HG03097 (cell line): Measurements from ENCODE around the gene RPS6KL1.
"Not testable (repeated sequence)": the region's sequence is repeated elsewhere in the genome, so short reads cannot be mapped to it uniquely, and the experiment has no call there.

Experiments used
- ATAC-seq: cut with Tn5 transposase; IDR thresholded peaks from one replicate; pipeline ENCODE4 v1.9.1; 2021; ENCODE audit not compliant: unreplicated experiment, low FRiP score

The RPS6KL1 gene

DNA sequence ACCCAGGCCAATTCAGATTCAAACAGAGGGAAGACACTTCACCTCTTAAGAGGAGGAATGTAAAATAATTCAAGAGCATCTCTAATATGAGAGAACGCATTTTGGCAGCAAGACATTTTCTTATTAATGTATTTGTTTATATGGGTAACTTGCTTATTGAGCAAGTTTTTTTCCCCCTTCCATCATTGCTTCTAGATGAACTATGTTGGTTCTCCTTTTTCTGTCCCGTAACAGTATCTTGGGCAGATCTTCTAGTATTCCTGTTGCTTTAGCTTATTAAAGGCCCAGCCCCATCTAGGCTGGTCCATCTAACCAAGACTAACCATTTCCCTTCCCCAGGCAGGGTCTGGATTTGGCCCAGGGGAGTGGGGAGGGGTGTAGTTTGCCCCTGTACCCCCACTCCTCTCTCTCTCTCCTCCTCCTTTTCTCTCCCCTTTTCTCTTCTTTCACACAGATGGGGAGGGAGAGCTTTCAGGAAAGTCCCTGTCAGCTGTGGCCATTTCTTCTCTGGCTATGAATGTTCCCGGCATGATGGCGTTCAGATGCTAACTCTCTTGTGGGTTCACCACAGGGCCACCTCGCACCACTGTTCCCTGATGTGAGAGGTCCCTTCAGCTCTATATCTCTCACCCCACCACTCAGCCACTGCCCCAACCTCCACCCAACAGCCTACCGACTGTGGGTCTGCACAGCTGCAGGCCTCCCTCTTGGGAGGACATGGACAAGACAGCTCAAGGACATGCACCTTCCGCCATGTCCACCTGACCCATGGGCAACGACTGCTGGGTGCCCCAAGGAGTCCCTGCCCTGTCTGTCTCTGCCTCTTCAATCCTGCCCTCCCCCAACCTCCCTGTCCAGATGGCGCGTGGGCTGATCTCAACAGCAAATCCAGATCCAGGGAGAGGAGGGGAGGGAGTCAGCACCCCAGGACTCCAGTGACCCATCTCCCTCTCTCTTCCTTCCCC lies 15.8 kb upstream of the RPS6KL1 start:
- no peak for ATAC-seq

GRCh38 chr14:74937171-74937570 lies 14.1 kb upstream of the RPS6KL1 start:
- no peak for ATAC-seq

DNA sequence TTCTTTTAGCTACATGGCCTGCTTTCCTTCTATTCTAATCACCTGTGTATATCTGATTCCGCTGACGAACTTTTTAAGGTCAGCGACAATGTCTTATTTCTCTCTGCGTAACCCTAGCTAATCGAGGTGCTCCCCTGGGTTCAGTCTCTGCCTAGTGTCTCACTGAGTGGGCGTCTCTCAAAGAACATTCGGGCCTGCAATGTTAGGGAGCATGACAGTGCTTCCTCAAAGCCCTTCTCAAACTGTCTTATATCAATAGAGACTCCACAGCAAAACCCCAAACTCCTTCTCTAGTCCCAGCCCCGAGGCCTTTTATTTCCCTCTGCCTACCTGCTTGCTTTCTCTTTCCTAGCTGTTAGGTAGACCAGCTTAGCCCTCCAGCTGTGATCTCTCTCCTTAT lies 13.7 kb upstream of the RPS6KL1 start:
- ATAC-seq = no peak

- no peak for ATAC-seq
Measured at GRCh38 chr14:74936151-74936550, 13.1 kb upstream of the RPS6KL1 start.

- ATAC-seq = no peak
Measured at GRCh38 chr14:74935360-74935680, 12.3 kb upstream of the RPS6KL1 start.

GRCh38 chr14:74934476-74935359 lies 11.7 kb upstream of the RPS6KL1 start:
- ATAC-seq = no peak

- ATAC-seq = no peak
Measured at GRCh38 chr14:74934041-74934440, 11.0 kb upstream of the RPS6KL1 start.

- ATAC-seq = not testable (repeated sequence)
Measured at GRCh38 chr14:74932936-74933335, 9.9 kb upstream of the RPS6KL1 start.

DNA sequence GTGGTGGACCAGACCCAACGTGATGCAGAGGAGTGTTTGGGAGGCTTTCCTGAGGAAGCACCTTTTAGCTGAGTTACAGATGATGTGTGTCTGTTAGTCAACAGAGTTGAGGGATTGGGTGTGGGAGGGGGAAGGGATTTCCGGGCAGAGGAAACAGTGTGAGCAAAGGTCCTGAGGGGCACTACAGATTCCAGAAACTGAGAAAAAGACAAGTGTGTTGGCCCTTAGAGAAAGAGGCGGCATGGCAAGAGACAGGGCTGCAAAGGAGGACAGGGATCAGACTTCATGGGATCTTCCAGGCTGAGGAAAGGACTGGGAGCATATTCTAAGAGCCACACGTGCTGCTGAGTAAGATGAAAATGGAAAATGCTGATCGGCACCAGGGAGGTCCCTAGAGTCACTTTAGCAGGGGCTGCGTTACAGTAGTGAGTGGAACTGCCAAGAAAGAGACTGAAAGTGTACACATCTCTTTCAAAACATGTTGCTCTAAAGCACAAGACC lies 9.4 kb upstream of the RPS6KL1 start:
- ATAC-seq = no peak

GRCh38 chr14:74931744-74932143 lies 8.7 kb upstream of the RPS6KL1 start:
- not testable (repeated sequence) for ATAC-seq

DNA sequence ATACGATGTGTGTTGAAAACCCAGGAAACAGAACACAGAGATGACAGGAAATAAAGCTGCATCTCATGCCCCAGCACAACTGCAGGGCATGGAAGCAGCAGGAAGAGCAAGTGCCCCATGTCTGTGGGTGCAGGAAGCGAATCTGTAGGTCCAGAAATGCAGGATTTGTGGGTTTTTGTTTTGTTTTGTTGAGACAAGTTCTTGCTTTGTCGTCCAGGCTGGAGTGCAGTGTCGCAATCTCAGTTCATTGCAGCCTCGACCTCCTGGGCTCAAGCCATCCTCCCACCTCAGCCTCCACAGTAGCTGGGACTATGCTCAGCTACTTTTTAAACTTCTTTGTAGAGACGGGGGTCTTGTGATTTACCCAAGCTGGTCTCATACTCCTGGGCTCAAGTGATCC lies 6.2 kb upstream of the RPS6KL1 start:
- ATAC-seq = no peak

- no peak for ATAC-seq
Measured at GRCh38 chr14:74927225-74927624, 4.2 kb upstream of the RPS6KL1 start.

GRCh38 chr14:74924061-74924460 lies 1.0 kb upstream of the RPS6KL1 start:
- ATAC-seq = no peak

- ATAC-seq = no peak
Measured at GRCh38 chr14:74921987-74922751, 891 bp downstream of the RPS6KL1 start.

DNA sequence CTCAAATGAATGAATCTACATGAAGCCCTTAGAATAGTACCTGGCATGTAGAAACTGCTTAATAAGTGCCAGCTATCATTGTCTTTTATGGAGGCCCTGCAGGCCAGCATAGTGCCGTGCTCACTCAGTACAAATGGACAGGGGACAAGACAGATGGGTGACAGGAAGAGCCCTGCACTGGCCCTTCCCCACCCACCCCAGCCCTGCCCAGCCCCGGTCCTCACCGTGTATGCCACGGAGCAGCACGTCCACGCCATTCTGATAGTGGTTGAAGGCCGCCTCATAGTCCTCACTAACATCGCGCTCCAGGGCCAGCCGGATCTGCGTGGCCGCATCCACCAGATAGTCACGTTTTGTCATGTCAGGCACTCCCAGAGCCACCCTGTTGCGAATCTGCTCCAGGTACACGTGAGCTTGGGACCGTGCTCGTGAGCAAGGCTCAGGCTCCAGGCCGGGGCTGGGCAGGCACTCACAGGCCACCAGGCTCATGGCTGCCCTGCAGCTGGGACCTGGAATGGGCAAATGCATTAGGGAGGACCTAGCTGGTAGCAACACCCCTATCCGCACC lies 1.9 kb downstream of the RPS6KL1 start:
- ATAC-seq = no peak

GRCh38 chr14:74920281-74920680 lies 2.8 kb downstream of the RPS6KL1 start:
- ATAC-seq = no peak

- no peak for ATAC-seq
Measured at GRCh38 chr14:74919421-74920165, 3.5 kb downstream of the RPS6KL1 start.

- no peak for ATAC-seq
Measured at GRCh38 chr14:74918380-74918779, 4.7 kb downstream of the RPS6KL1 start.

DNA sequence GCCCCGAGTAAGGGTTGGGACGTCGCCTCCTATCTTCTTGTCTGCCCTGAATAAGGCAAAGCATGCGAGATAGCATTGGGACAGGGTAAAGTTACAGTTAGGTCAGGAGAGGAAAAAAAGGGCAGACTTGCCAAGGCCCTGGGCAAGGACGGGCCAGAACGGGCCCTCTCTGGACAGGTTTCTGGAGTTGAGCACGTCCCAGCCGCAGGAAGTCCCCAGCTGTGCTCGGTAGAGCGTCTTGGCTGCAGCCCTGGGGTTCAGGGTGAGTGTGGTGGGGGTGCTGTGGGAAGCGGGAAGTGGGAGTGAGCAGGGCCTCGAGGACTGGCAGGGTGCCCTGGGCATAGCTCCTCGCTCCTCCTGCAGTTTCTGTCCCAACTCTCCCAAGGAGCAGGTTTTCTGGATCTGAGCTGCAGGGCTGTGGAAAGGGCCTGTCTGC lies 5.4 kb downstream of the RPS6KL1 start:
- ATAC-seq = no peak

DNA sequence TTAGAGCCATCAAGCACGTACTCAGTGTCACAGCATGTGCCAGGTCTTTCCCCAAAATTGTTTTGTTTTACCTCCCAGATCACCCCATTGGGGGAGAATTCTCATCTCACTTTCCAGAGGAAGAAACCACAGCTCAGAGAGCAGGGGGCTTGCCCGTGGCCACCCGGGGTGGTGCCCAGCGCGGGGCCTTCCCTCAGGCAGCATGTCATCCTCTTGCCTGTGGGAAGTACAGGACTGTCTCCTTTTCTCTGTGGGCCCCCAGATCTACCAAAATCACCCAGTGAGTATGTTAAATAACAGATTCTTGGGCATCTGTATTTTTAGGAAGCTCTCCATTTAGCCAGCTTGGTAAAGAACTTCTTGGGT lies 5.9 kb downstream of the RPS6KL1 start:
- ATAC-seq = no peak
